Neuronal stem cell (in vitro differentiated cells): ENCODE measurements around the gene SOBP.

Experiments
- DNase-seq: peaks from one replicate; pipeline ENCODE4 v3.0.0-alpha.2; 2013; ENCODE audit warnings: low spot score
- H2AFZ ChIP-seq: one replicate; pipeline ENCODE4 v1.6.1; 2013; ENCODE audit warnings: mild to moderate bottlenecking, low read length, inconsistent platforms
- H2AK5ac ChIP-seq: 2 replicates; pipeline ENCODE4 v1.6.1; 2013; ENCODE audit warnings: low read depth, mild to moderate bottlenecking, inconsistent platforms, low read length, moderate library complexity, mixed read lengths
- H2BK120ac ChIP-seq: 2 replicates; pipeline ENCODE4 v1.6.1; 2013; ENCODE audit warnings: low read depth, mild to moderate bottlenecking, inconsistent platforms, low read length, moderate library complexity, mixed read lengths
- H2BK12ac ChIP-seq: one replicate; pipeline ENCODE4 v1.6.1; 2013; ENCODE audit warnings: low read length, inconsistent platforms
- H2BK15ac ChIP-seq: 2 replicates; pipeline ENCODE4 v1.6.1; 2013; ENCODE audit warnings: mild to moderate bottlenecking, low read length, inconsistent platforms, mixed read lengths
- H2BK5ac ChIP-seq: one replicate; pipeline ENCODE4 v1.6.1; 2013; ENCODE audit warnings: inconsistent platforms, mild to moderate bottlenecking, low read length, moderate library complexity
- H3K14ac ChIP-seq: one replicate; pipeline ENCODE4 v1.6.1; 2013; ENCODE audit warnings: low read length, inconsistent platforms
- H3K18ac ChIP-seq: 2 replicates; pipeline ENCODE4 v1.6.1; 2013; ENCODE audit warnings: low read length, inconsistent platforms
- H3K23ac ChIP-seq: 2 replicates; pipeline ENCODE4 v1.6.1; 2013; ENCODE audit warnings: low read depth, mild to moderate bottlenecking, mixed read lengths, low read length, inconsistent platforms; ENCODE audit not compliant: poor library complexity
- H3K27ac ChIP-seq: replicated peaks from 3 replicates; pipeline ENCODE4 v1.5.1; 2013; ENCODE audit warnings: low read length, inconsistent platforms
- H3K27me3 ChIP-seq, 3 experiments: 2 replicates each; pipeline ENCODE4 v1.6.1; 2013; ENCODE audit warnings: low read length in 3 of 3, mild to moderate bottlenecking in 2 of 3, inconsistent platforms in 1 of 3, low read depth in 1 of 3, mixed read lengths in 1 of 3, moderate library complexity in 1 of 3; ENCODE audit not compliant: control insufficient read depth in 3 of 3, insufficient read depth in 3 of 3
- H3K36me3 ChIP-seq, 2 donors: replicated peaks in 1 of 2; 2 replicates each; pipeline ENCODE4 v1.6.1; 2013; ENCODE audit warnings: low read length in 2 of 2; ENCODE audit not compliant: control insufficient read depth in 2 of 2, insufficient read depth in 2 of 2
- H3K4ac ChIP-seq: 2 replicates; pipeline ENCODE4 v1.6.1; 2013; ENCODE audit warnings: inconsistent platforms, mild to moderate bottlenecking, low read length, moderate library complexity
- H3K4me1 ChIP-seq, 2 donors: 1 replicate in 1 of 2; 2 replicates in 1 of 2; pipeline ENCODE4 v1.6.1; 2013; ENCODE audit warnings: low read length in 2 of 2, low read depth in 1 of 2; ENCODE audit not compliant: control insufficient read depth in 2 of 2, insufficient read depth in 1 of 2
- H3K4me2 ChIP-seq: one replicate; pipeline ENCODE4 v1.6.1; 2013; ENCODE audit warnings: mild to moderate bottlenecking, low read length, inconsistent platforms; ENCODE audit not compliant: insufficient read depth, poor library complexity, severe bottlenecking
- H3K4me3 ChIP-seq, 2 donors: 2 replicates each; pipeline ENCODE4 v1.5.1; 2013; ENCODE audit warnings: low read length in 2 of 2, mild to moderate bottlenecking in 2 of 2, inconsistent platforms in 1 of 2, moderate library complexity in 1 of 2
- H3K79me1 ChIP-seq: one replicate; pipeline ENCODE4 v1.6.1; 2013; ENCODE audit warnings: low read depth, mild to moderate bottlenecking, inconsistent platforms, low read length, moderate library complexity
- H3K9ac ChIP-seq: one replicate; pipeline ENCODE4 v1.6.1; 2013; ENCODE audit warnings: mild to moderate bottlenecking, low read depth, low read length, inconsistent platforms; ENCODE audit not compliant: poor library complexity
- H3K9me3 ChIP-seq, 2 donors: replicated peaks in 1 of 2; 2 replicates each; pipeline versions ENCODE3 to v1.6.1; 2013; ENCODE audit warnings: low read length in 2 of 2, mild to moderate bottlenecking in 2 of 2, inconsistent platforms in 1 of 2, low read depth in 1 of 2, mixed read lengths in 1 of 2, moderate library complexity in 1 of 2; ENCODE audit not compliant: control insufficient read depth in 2 of 2, insufficient read depth in 1 of 2
- H4K8ac ChIP-seq: one replicate; pipeline ENCODE4 v1.6.1; 2013; ENCODE audit warnings: low read depth, mild to moderate bottlenecking, inconsistent platforms, low read length, moderate library complexity
- H4K91ac ChIP-seq: one replicate; pipeline ENCODE4 v1.6.1; 2013; ENCODE audit warnings: low read length, low read depth, mild to moderate bottlenecking, inconsistent platforms; ENCODE audit not compliant: poor library complexity
- WGBS, 2 donors: extraction: QIAGEN DNeasy Blood & Tissue Kit; methylation state at CpG; one replicate each; pipeline ENCODE4 v1.1.7; 2013; ENCODE audit warnings: missing lambda C conversion rate in 2 of 2, mixed read lengths in 1 of 2; ENCODE audit not compliant: insufficient read length in 2 of 2, insufficient replicate concordance in 1 of 2; ENCODE audit errors: extremely low coverage in 2 of 2; 5-methylcytosine and 5-hydroxymethylcytosine counted together

The SOBP gene

DNA sequence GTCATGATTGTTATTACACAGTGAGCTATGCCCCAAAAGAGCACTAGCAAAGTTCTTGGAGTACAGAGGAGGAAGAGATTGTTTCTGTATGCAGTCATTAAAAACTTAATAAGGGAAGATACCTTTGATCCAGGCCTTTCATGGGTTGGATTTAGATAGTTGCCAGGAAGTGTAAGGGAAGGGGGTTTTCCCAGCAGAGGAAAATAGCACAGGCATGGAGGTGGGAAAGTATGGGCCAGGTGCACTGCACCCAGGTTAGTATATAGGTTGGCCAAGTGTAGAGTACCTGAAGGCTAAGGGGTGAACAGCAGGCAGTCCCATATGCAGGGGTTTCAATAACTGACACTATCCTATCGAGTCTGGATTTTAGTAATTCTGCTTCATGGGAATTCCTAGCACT, 101.4 kb downstream of the SOBP start:
- Histone ChIP-seq H3K27ac (no peak overlapping the region), H3K4me1 (peaks cover 7 to 31% of the 10 kb centered on the region in 2 donors), H2AK5ac (no peak overlapping the region), H3K18ac (no peak overlapping the region), H2BK120ac (no peak overlapping the region), H3K4ac (no peak overlapping the region), H4K91ac (no peak overlapping the region), H3K9me3 (no peaks in the 10 kb centered on the region), H3K4me3 (no peak overlapping the region), H2BK5ac (no peak overlapping the region), H3K9ac (no peak overlapping the region), H2BK15ac (no peak overlapping the region), H3K14ac (no peak overlapping the region), H3K36me3 (peaks cover 0 to 75% of the 10 kb centered on the region in 2 donors), H2BK12ac (no peak overlapping the region), H3K27me3 (no peaks in the 10 kb centered on the region), H4K8ac (no peak overlapping the region), H3K4me2 (no peak overlapping the region), H3K23ac (no peak overlapping the region), H2AFZ (no peak overlapping the region), H3K79me1 (no peaks in the 10 kb centered on the region)
- no peak for DNase-seq
- no CpG with 5 or more reads among the region's 1 CpG for WGBS, 2 donors

DNA sequence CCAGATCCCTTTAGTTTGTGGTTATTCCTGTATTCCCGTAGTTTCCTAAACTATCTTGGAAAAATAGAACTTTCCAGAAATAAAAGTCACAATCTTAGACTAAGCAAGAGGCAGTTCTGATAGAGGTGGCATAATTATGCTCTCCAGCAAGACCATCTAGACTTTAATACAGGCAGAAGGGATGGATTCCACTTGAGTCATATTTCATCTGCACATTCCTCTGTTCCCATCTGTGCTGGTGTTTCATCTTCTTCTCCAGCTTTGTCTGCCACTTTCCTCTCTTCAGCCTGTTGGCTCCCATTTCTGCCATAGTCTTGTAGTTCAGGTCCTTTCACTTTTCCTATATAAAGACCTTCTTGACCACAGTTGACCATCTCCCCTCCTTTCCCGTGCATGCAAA, 102.9 kb downstream of the SOBP start:
- Histone ChIP-seq H3K27me3 (no peaks in the 10 kb centered on the region), H3K9ac (no peak overlapping the region), H3K36me3 (peaks cover 0 to 71% of the 10 kb centered on the region in 2 donors), H4K91ac (no peak overlapping the region), H3K4me3 (no peak overlapping the region), H2BK15ac (no peak overlapping the region), H3K23ac (no peak overlapping the region), H3K27ac (no peak overlapping the region), H2AK5ac (no peak overlapping the region), H3K4ac (no peak overlapping the region), H3K18ac (no peak overlapping the region), H2AFZ (no peak overlapping the region), H4K8ac (no peak overlapping the region), H3K79me1 (no peaks in the 10 kb centered on the region), H3K9me3 (no peaks in the 10 kb centered on the region), H3K14ac (no peak overlapping the region), H2BK120ac (no peak overlapping the region), H2BK12ac (no peak overlapping the region), H3K4me1 (peaks cover 7 to 29% of the 10 kb centered on the region in 2 donors), H3K4me2 (no peak overlapping the region), H2BK5ac (no peak overlapping the region)
- no peak for DNase-seq
- no CpG with 5 or more reads among the region's 2 CpGs for WGBS, 2 donors

DNA sequence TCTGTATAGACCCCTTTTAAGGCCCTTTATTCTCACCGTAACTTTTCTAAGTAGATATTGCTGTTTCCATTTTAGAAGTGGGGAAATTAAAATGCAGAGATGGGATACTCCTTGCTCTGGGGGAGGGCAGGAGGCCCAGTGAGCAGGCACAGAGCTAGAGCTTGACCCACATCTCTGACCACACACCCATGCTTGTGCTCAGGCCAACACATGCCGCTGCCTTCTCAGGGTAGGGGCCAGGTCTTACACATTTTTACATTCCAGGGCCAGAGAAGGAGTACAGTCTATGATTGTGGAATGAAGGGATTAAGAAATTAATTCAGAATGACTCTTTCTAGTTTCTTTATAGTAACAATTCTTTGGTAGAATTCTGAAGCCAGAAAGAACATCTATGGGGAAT, 104.8 kb downstream of the SOBP start:
- Histone ChIP-seq H2BK120ac (no peak overlapping the region), H3K4me2 (no peak overlapping the region), H4K8ac (no peak overlapping the region), H3K4ac (no peak overlapping the region), H3K23ac (no peak overlapping the region), H2AFZ (no peak overlapping the region), H2AK5ac (no peak overlapping the region), H3K79me1 (no peaks in the 10 kb centered on the region), H3K9ac (no peak overlapping the region), H2BK5ac (no peak overlapping the region), H2BK12ac (no peak overlapping the region), H3K4me1 (peaks cover 7 to 21% of the 10 kb centered on the region in 2 donors), H3K27ac (no peak overlapping the region), H3K18ac (peak overlapping the region; percentile 20), H3K14ac (no peak overlapping the region), H3K27me3 (no peaks in the 10 kb centered on the region), H2BK15ac (no peak overlapping the region), H3K36me3 (peaks cover 0 to 62% of the 10 kb centered on the region in 2 donors), H4K91ac (no peak overlapping the region), H3K9me3 (no peaks in the 10 kb centered on the region), H3K4me3 (no peak overlapping the region)
- DNase-seq = no peak
- WGBS, 2 donors = no CpG with 5 or more reads among the region's 2 CpGs

DNA sequence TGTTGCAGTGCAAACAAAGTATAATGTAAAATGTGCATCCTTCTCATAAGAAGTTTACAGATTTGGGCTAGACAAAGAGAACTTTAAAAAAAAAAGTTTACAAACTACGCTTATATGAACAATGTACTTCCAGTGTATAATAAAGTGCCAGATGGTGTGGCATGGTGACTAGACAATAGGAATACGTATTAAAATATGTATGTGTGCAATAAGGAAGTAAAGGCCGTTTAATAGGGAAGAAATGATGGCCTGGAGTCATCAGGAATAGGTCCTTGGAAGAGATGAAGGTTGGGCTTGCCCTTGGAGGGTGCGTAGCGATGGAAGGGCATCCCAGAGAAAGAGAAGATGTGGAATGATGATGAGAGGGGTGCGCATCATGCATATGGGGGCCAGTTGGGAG, 108.2 kb downstream of the SOBP start:
- Histone ChIP-seq H3K36me3 (peaks cover 0 to 43% of the 10 kb centered on the region in 2 donors), H2BK12ac (no peak overlapping the region), H3K9ac (no peak overlapping the region), H3K4me1 (peaks cover 10 to 42% of the 10 kb centered on the region in 2 donors), H3K27ac (no peak overlapping the region), H3K4me3 (no peak overlapping the region), H2BK15ac (no peak overlapping the region), H3K9me3 (no peaks in the 10 kb centered on the region), H3K18ac (no peak overlapping the region), H3K23ac (no peak overlapping the region), H3K4me2 (no peak overlapping the region), H2AFZ (no peak overlapping the region), H4K91ac (no peak overlapping the region), H3K27me3 (no peaks in the 10 kb centered on the region), H2AK5ac (no peak overlapping the region), H3K14ac (no peak overlapping the region), H3K79me1 (no peaks in the 10 kb centered on the region), H2BK120ac (no peak overlapping the region), H3K4ac (no peak overlapping the region), H2BK5ac (no peak overlapping the region), H4K8ac (no peak overlapping the region)
- WGBS, 2 donors = no CpG with 5 or more reads among the region's 6 CpGs
- no peak for DNase-seq
